ENCODE measurements around the gene VEGFD.

The VEGFD gene

GRCh38 chrX:15299941-15300851 lies 84.0 kb downstream of the VEGFD start:
- DNase-seq: no peak

DNA sequence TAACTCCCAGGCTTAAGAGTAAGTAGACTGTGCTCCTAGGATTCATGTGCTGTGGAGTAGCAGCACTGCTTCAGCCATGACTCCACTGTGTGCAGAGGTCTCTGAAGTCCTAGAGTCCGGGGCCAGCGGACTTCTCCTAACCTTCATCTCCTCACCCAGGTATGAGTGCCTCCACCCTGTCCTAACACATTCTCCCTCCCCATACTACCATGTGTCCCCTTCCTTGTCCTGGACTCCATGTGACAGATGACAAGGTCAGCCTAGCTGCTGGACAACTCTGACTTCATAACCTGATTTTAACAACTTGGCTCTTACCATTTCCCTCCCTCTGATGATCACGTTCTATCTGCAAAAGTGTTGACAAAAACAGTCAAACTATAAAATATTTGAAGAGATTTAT lies 85.4 kb downstream of the VEGFD start:
- DNase-seq: no peak

- DNase-seq: no peak
Observed at GRCh38 chrX:15298201-15298600, 86.0 kb downstream of the VEGFD start.

Measured in CD4-positive, alpha-beta T cell treated with Interleukin-17A for 4 hours (primary cell).